ENCODE results near the gene CCDC148. TPM values are rescaled to one million over a fixed set of nuclear protein-coding genes. Genes with fewer than 3 reads are reported as not detected.
A peak's percentile ranks its signal among the peaks of the same experiment; 100 is the strongest.

Gene CCDC148
- total and polyA plus RNA-seq, 2 experiments from 2014 or later: 0.39 to 2.1 TPM

DNA sequence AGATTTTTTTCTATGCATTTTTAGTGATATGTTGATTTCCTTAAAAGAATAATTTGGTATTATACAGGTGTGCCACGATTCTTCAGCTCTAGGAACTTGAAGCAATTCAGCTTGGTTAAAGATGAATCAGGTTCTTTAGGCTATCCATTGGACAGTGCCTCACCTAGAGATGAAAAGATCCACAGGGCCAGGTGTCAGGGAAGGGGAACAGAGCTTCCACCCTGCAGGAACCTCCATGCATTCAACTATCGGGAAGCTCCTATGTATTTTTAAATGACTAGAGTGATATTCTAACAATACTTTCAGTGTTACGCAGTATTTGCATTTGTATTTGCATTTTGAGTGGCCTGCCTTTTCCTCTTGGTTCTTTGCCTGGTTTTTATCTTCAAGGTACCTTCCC is 40.4 kb upstream of the CCDC148 start:
- Histone ChIP-seq H3K27me3 (no peaks in the 10 kb centered on the region), H3K27ac (no peak overlapping the region), H3K4me3 (no peak overlapping the region), H3K9me3 (ENCODE audit: low read depth) (no peaks in the 10 kb centered on the region), H3K36me3 (no peaks in the 10 kb centered on the region), H3K4me1 (ENCODE audit: low read depth) (peaks cover 9% of the 10 kb centered on the region)
- DNase-seq (ENCODE audit: low read depth in 1 of 2, low spot score in 1 of 2): no peak
- TF ChIP-seq, protein P1, sequence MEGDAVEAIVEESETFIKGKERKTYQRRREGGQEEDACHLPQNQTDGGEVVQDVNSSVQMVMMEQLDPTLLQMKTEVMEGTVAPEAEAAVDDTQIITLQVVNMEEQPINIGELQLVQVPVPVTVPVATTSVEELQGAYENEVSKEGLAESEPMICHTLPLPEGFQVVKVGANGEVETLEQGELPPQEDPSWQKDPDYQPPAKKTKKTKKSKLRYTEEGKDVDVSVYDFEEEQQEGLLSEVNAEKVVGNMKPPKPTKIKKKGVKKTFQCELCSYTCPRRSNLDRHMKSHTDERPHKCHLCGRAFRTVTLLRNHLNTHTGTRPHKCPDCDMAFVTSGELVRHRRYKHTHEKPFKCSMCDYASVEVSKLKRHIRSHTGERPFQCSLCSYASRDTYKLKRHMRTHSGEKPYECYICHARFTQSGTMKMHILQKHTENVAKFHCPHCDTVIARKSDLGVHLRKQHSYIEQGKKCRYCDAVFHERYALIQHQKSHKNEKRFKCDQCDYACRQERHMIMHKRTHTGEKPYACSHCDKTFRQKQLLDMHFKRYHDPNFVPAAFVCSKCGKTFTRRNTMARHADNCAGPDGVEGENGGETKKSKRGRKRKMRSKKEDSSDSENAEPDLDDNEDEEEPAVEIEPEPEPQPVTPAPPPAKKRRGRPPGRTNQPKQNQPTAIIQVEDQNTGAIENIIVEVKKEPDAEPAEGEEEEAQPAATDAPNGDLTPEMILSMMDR (IDR thresholded peaks at IDR 0.05; ENCODE audit: low read depth, low read length): no peak

DNA sequence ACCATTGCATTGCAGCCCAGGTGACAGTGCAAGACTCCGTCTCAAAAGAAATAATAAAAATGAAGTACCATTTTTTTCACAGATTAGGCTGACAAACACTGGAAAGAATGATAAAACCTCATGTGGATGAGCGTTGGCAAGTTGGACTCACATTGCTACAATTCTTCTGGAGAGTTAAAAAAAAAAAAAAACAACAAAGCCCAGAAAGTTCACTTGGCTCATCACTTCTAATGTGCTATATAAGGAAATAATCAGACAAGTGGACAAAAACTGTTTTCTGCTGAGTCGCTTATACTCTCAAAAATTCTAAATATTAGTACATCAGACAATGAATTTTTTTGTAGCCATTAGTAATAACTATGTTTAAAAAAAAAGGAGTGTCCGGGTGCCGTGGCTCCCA is 38.6 kb upstream of the CCDC148 start:
- H3K36me3 ChIP-seq: no peaks in the 10 kb centered on the region
- TF ChIP-seq, protein P1 (IDR thresholded peaks at IDR 0.05; ENCODE audit: low read depth, low read length): no peak
- no peaks in the 10 kb centered on the region for H3K9me3 ChIP-seq (ENCODE audit: low read depth)
- H3K27ac ChIP-seq: no peak overlapping the region
- peak in 1 of 2 donors; percentile 46 for DNase-seq (ENCODE audit: low read depth in 1 of 2, low spot score in 1 of 2)
- no peaks in the 10 kb centered on the region for H3K27me3 ChIP-seq
- H3K4me3 ChIP-seq: no peak overlapping the region
- H3K4me1 ChIP-seq (ENCODE audit: low read depth): peaks cover 9% of the 10 kb centered on the region

DNA sequence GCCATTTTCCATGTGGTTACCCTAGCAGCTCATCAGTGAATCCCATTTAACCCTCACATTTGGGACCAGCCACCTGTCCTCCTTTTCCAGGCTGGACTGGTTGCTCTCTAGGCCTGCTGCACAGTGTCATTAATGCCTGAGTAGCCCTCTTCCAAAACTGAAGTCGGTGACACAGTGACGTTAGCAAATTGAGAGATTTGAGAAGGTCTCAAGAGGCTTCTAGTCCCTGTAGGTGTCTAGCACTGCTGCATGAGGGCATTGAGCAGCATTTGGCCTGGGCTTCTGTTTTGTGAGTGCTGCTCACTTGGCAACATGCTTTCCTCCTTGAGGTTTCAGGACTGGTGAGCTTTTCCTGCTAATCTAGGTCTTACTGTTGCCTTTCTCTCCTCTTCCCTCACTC is 36.9 kb upstream of the CCDC148 start:
- Histone ChIP-seq H3K9me3 (ENCODE audit: low read depth) (no peaks in the 10 kb centered on the region), H3K36me3 (no peaks in the 10 kb centered on the region), H3K4me1 (ENCODE audit: low read depth) (peaks cover 24% of the 10 kb centered on the region), H3K4me3 (no peak overlapping the region), H3K27ac (no peak overlapping the region), H3K27me3 (no peaks in the 10 kb centered on the region)
- peak in 1 of 2 donors; percentile 34 for DNase-seq (ENCODE audit: low read depth in 1 of 2, low spot score in 1 of 2)
- TF ChIP-seq, protein P1 (IDR thresholded peaks at IDR 0.05; ENCODE audit: low read depth, low read length): no peak

DNA sequence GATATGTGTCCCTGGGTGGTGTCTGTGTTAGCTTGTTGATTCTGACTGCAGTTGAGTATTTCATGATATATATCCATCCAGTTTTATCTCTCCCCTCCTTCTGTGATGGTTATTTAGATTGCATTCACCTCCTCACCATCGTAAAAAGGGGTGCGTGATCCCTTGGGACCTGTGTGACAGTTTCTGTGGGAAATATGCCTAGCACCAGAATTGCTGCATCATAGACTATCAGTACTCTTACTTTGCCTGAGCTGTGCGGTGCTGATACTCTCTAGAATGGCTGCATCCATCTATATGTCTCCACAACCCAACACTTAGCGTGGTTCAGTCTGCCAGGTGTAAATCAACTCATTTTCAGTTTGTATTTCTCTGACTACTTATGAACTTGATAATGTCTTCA is 34.5 kb upstream of the CCDC148 start:
- H3K4me1 ChIP-seq (ENCODE audit: low read depth): peaks cover 25% of the 10 kb centered on the region
- H3K27me3 ChIP-seq: no peaks in the 10 kb centered on the region
- H3K27ac ChIP-seq: no peak overlapping the region
- no peak for DNase-seq (ENCODE audit: low read depth in 1 of 2, low spot score in 1 of 2)
- H3K36me3 ChIP-seq: no peaks in the 10 kb centered on the region
- no peaks in the 10 kb centered on the region for H3K9me3 ChIP-seq (ENCODE audit: low read depth)
- no peak overlapping the region for H3K4me3 ChIP-seq
- TF ChIP-seq, protein P1 (IDR thresholded peaks at IDR 0.05; ENCODE audit: low read depth, low read length): no peak

DNA sequence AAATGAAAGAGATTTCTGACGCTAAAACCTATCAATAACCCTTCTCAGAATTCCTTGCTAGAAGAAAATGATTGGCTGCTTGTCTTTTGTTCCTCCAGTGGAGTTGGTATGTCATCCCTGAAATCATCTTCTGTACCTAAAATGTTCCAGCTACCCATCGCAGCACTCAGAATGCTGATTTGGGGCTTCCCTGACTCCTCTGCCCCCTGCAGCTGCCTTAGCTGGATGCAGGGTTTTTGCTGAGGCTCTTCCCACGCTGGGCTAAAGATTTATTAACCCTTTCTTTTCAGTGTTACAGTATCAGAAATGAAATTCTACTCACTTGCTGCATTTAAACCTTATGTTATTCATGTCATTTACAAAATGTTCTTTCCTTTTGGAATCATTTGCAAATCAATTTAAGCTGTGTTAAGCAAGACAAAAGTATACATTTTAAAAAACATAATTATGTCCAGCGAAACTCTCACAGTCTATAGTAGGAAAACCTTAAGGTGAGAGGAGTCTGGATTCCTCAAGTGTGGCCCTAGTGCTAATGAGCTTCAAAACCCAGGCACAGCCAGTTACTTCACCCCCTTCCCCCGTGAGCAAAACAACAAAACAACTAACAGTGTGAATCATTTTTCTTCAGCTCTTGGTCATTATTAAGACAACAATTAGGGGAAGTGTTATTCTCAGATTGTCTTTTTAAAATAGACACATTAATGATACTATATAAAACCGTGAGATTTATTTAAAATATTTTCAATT is 33.0 kb upstream of the CCDC148 start:
- Histone ChIP-seq H3K36me3 (no peaks in the 10 kb centered on the region), H3K4me1 (ENCODE audit: low read depth) (peaks cover 25% of the 10 kb centered on the region), H3K9me3 (ENCODE audit: low read depth) (no peaks in the 10 kb centered on the region), H3K27ac (no peak overlapping the region), H3K27me3 (no peaks in the 10 kb centered on the region), H3K4me3 (no peak overlapping the region)
- no peak for DNase-seq (ENCODE audit: low read depth in 1 of 2, low spot score in 1 of 2)
- TF ChIP-seq, protein P1 (IDR thresholded peaks at IDR 0.05; ENCODE audit: low read depth, low read length): peak; percentile 5

All from cardiac muscle cell (in vitro differentiated cells and primary cell).